Body of pancreas (tissue), 4 donors: ENCODE results near the gene DMD.

Experiments
- CTCF ChIP-seq, 7 experiments: fragments of 450-650 bp in 4 of 7; fragments of 200-600 bp in 3 of 7; sonication (generic) in 3 of 7; IDR thresholded peaks; one replicate each; pipeline ENCODE4 v1.5.1; 2016 to 2019; ENCODE audit warnings: antibody characterized with exemption in 7 of 7
- POLR2A ChIP-seq, 3 donors: fragments of 450-650 bp; IDR thresholded peaks; one replicate each; pipeline ENCODE4 v1.6.1; 2016; ENCODE audit warnings: antibody characterized with exemption in 3 of 3, mild to moderate bottlenecking in 2 of 3

- no peak for TF ChIP-seq CTCF (IDR thresholded peaks at IDR 0.05)
- no peak for TF ChIP-seq POLR2A (IDR thresholded peaks at IDR 0.05)
These were observed 244.5 kb downstream of the DMD start for GRCh38 chrX:32966821-32967355.
